Measurements from ENCODE around the gene PDE2A. TPM values are rescaled to one million over a fixed set of nuclear protein-coding genes. Genes with fewer than 3 reads are reported as not detected.

PDE2A gene
- polyA plus RNA-seq, 3 donors, result 13.0 to 16.5 (median 16.0) TPM

GRCh38 chr11:72621008-72621610 lies 53.1 kb downstream of the PDE2A start:
- DNase-seq (ENCODE audit: low read depth in 3 of 3, low spot score in 2 of 3), result no peak

- DNase-seq (ENCODE audit: low read depth in 3 of 3, low spot score in 2 of 3), result no peak
Observed at GRCh38 chr11:72618803-72619202, 55.4 kb downstream of the PDE2A start.

- peak in 2 of 3 donors; percentile 31 to 36 for DNase-seq (ENCODE audit: low read depth in 3 of 3, low spot score in 2 of 3)
Observed at GRCh38 chr11:72617080-72617762, 57.0 kb downstream of the PDE2A start.

GRCh38 chr11:72616655-72617054 lies 57.6 kb downstream of the PDE2A start:
- DNase-seq (ENCODE audit: low read depth in 3 of 3, low spot score in 2 of 3), result no peak

GRCh38 chr11:72615329-72615728 lies 58.9 kb downstream of the PDE2A start:
- DNase-seq (ENCODE audit: low read depth in 3 of 3, low spot score in 2 of 3), result no peak

GRCh38 chr11:72614381-72614780 lies 59.8 kb downstream of the PDE2A start:
- no peak for DNase-seq (ENCODE audit: low read depth in 3 of 3, low spot score in 2 of 3)

GRCh38 chr11:72613977-72614376 lies 60.2 kb downstream of the PDE2A start:
- no peak for DNase-seq (ENCODE audit: low read depth in 3 of 3, low spot score in 2 of 3)

GRCh38 chr11:72613450-72613849 lies 60.8 kb downstream of the PDE2A start:
- DNase-seq (ENCODE audit: low read depth in 3 of 3, low spot score in 2 of 3), result no peak

GRCh38 chr11:72609476-72609875 lies 64.7 kb downstream of the PDE2A start:
- no peak for DNase-seq (ENCODE audit: low read depth in 3 of 3, low spot score in 2 of 3)

GRCh38 chr11:72609045-72609444 lies 65.2 kb downstream of the PDE2A start:
- no peak for DNase-seq (ENCODE audit: low read depth in 3 of 3, low spot score in 2 of 3)

GRCh38 chr11:72607496-72607895 lies 66.7 kb downstream of the PDE2A start:
- DNase-seq (ENCODE audit: low read depth in 3 of 3, low spot score in 2 of 3), result no peak

GRCh38 chr11:72606748-72607468 lies 67.3 kb downstream of the PDE2A start:
- no peak for DNase-seq (ENCODE audit: low read depth in 3 of 3, low spot score in 2 of 3)

GRCh38 chr11:72605973-72606747 lies 68.1 kb downstream of the PDE2A start:
- no peak for DNase-seq (ENCODE audit: low read depth in 3 of 3, low spot score in 2 of 3)

- DNase-seq (ENCODE audit: low read depth in 3 of 3, low spot score in 2 of 3), result no peak
Observed at GRCh38 chr11:72604256-72604655, 70.0 kb downstream of the PDE2A start.

- no peak for DNase-seq (ENCODE audit: low read depth in 3 of 3, low spot score in 2 of 3)
Observed at GRCh38 chr11:72602250-72602904, 71.8 kb downstream of the PDE2A start.

- DNase-seq (ENCODE audit: low read depth in 3 of 3, low spot score in 2 of 3), result no peak
Observed at GRCh38 chr11:72600557-72600956, 73.7 kb downstream of the PDE2A start.

GRCh38 chr11:72599325-72600117 lies 74.7 kb downstream of the PDE2A start:
- no peak for DNase-seq (ENCODE audit: low read depth in 3 of 3, low spot score in 2 of 3)

GRCh38 chr11:72598906-72599305 lies 75.3 kb downstream of the PDE2A start:
- no peak for DNase-seq (ENCODE audit: low read depth in 3 of 3, low spot score in 2 of 3)

GRCh38 chr11:72598466-72598865 lies 75.8 kb downstream of the PDE2A start:
- no peak for DNase-seq (ENCODE audit: low read depth in 3 of 3, low spot score in 2 of 3)

GRCh38 chr11:72597721-72598120 lies 76.5 kb downstream of the PDE2A start:
- DNase-seq (ENCODE audit: low read depth in 3 of 3, low spot score in 2 of 3), result no peak

All from right renal cortex interstitium (tissue), 3 donors.